Lower lobe of right lung (tissue), 2 donors: ENCODE measurements around the gene C20orf144. TPM values are rescaled to one million over a fixed set of nuclear protein-coding genes. Genes with fewer than 3 reads are reported as not detected.

Source experiments
- ATAC-seq, 2 donors: fragments of 200-7000 bp; cut with Tn5 transposase; one replicate each; pipeline ENCODE4 v1.9.1; 2020 to 2022; ENCODE audit warnings: mild to moderate bottlenecking in 2 of 2, moderate library complexity in 2 of 2
- DNase-seq: peaks from one replicate; pipeline ENCODE4 v3.0.0-alpha.2; 2020
- H3K27ac ChIP-seq: fragments of 200-600 bp; one replicate; pipeline ENCODE4 v1.8.0; 2022
- H3K27me3 ChIP-seq: fragments of 200-600 bp; one replicate; pipeline ENCODE4 v1.8.0; 2022; ENCODE audit warnings: low read depth
- H3K36me3 ChIP-seq: fragments of 200-600 bp; one replicate; pipeline ENCODE4 v1.8.0; 2022; ENCODE audit warnings: mild to moderate bottlenecking
- H3K4me1 ChIP-seq: fragments of 200-600 bp; one replicate; pipeline ENCODE4 v1.8.0; 2022
- H3K4me3 ChIP-seq: fragments of 200-600 bp; one replicate; pipeline ENCODE4 v1.8.0; 2022; ENCODE audit warnings: mild to moderate bottlenecking
- H3K9me3 ChIP-seq: fragments of 200-600 bp; one replicate; pipeline ENCODE4 v1.8.0; 2022
- CTCF ChIP-seq: fragments of 200-600 bp; IDR thresholded peaks from one replicate; pipeline ENCODE4 v1.8.0; 2022; ENCODE audit warnings: antibody characterized with exemption, mild to moderate bottlenecking
- intact Hi-C: fragments of 100-400 bp; cut with DNase I; formaldehyde crosslinking; loops from one replicate; pipeline ENCODE4 v1.11.0; 2022
- total RNA-seq: library from RNA; stranded (reverse); fragmentation: NEBNext Ultra II Directional; extraction: Animal tissue kit (Norgen Biotek cat#: 25700); gene quantifications from one replicate; pipeline ENCODE4 v1.2.1, GENCODE V29; 2021
- donor health status: DM: no; HTN: yes; CAD: no; lungs with severe emphysema.

Gene C20orf144
- total RNA-seq, 1 donor from 2014 or later, result not detected

- DNase-seq (peak; percentile 86), ATAC-seq (peak; percentile 71 to 72)
- Histone ChIP-seq H3K4me1 (peaks cover 51% of the 10 kb centered on the region), H3K27ac (peak overlapping the region; percentile 79), H3K9me3 (no peaks in the 10 kb centered on the region), H3K36me3 (peaks cover 15% of the 10 kb centered on the region), H3K4me3 (peak overlapping the region; percentile 63), H3K27me3 (no peaks in the 10 kb centered on the region)
- peak; percentile 90 for TF ChIP-seq CTCF
- intact Hi-C loops, result no loop called here
Observed at GRCh38 chr20:33667676-33668465, 5.7 kb downstream of the C20orf144 start.

GRCh38 chr20:33668466-33669155 is 6.5 kb downstream of the C20orf144 start:
- H3K4me3 ChIP-seq, result no peak overlapping the region
- DNase-seq, result no peak
- H3K36me3 ChIP-seq, result peaks cover 15% of the 10 kb centered on the region
- no peak for ATAC-seq
- H3K4me1 ChIP-seq, result peaks cover 56% of the 10 kb centered on the region
- TF ChIP-seq CTCF, result no peak
- no peak overlapping the region for H3K27ac ChIP-seq
- intact Hi-C loops, result no loop called here
- H3K27me3 ChIP-seq, result no peaks in the 10 kb centered on the region
- no peaks in the 10 kb centered on the region for H3K9me3 ChIP-seq

GRCh38 chr20:33669224-33669623 is 7.1 kb downstream of the C20orf144 start:
- no peak for ATAC-seq
- H3K4me1 ChIP-seq, result peaks cover 53% of the 10 kb centered on the region
- intact Hi-C loops, result no loop called here
- H3K9me3 ChIP-seq, result no peaks in the 10 kb centered on the region
- no peaks in the 10 kb centered on the region for H3K27me3 ChIP-seq
- DNase-seq, result no peak
- peaks cover 15% of the 10 kb centered on the region for H3K36me3 ChIP-seq
- H3K27ac ChIP-seq, result no peak overlapping the region
- H3K4me3 ChIP-seq, result no peak overlapping the region
- no peak for TF ChIP-seq CTCF

GRCh38 chr20:33669873-33670640 is 7.9 kb downstream of the C20orf144 start:
- no peak overlapping the region for H3K27ac ChIP-seq
- DNase-seq, result no peak
- intact Hi-C loops, result no loop called here
- TF ChIP-seq CTCF, result no peak
- H3K27me3 ChIP-seq, result no peaks in the 10 kb centered on the region
- no peak overlapping the region for H3K4me3 ChIP-seq
- H3K36me3 ChIP-seq, result peaks cover 15% of the 10 kb centered on the region
- ATAC-seq, result no peak
- no peaks in the 10 kb centered on the region for H3K9me3 ChIP-seq
- peaks cover 53% of the 10 kb centered on the region for H3K4me1 ChIP-seq

GRCh38 chr20:33670715-33671499 is 8.8 kb downstream of the C20orf144 start:
- DNase-seq (no peak), ATAC-seq (no peak)
- intact Hi-C loops, result no loop called here
- Histone ChIP-seq H3K27ac (no peak overlapping the region), H3K27me3 (no peaks in the 10 kb centered on the region), H3K4me3 (no peak overlapping the region), H3K4me1 (peaks cover 55% of the 10 kb centered on the region), H3K36me3 (peaks cover 15% of the 10 kb centered on the region), H3K9me3 (no peaks in the 10 kb centered on the region)
- TF ChIP-seq CTCF, result no peak
